Muscle of leg (tissue), 11 donors: ENCODE data around the gene CST7. TPM values are rescaled to one million over a fixed set of nuclear protein-coding genes. Genes with fewer than 3 reads are reported as not detected.

Experiments
- DNase-seq: peaks from one replicate; pipeline ENCODE4 v3.0.0; 2013
- H3K27ac ChIP-seq: one replicate; pipeline ENCODE4 v1.5.1; 2013; ENCODE audit warnings: mild to moderate bottlenecking, low read length, control low read depth
- H3K27me3 ChIP-seq: one replicate; pipeline ENCODE4 v1.6.1; 2013; ENCODE audit warnings: low read length; ENCODE audit not compliant: control insufficient read depth, insufficient read depth
- H3K36me3 ChIP-seq: one replicate; pipeline ENCODE4 v1.6.1; 2013; ENCODE audit warnings: low read length; ENCODE audit not compliant: control insufficient read depth, insufficient read depth
- H3K4me1 ChIP-seq: one replicate; pipeline ENCODE4 v1.6.1; 2013; ENCODE audit warnings: low read length; ENCODE audit not compliant: control insufficient read depth, insufficient read depth
- H3K4me3 ChIP-seq: one replicate; pipeline ENCODE4 v1.5.1; 2013; ENCODE audit warnings: low read length, control low read depth
- H3K9me3 ChIP-seq: replicated peaks from 2 replicates; pipeline ENCODE4 v1.6.1; 2013; ENCODE audit warnings: low read depth, low read length; ENCODE audit not compliant: control insufficient read depth
- WGBS: methylation state at CpG from one replicate; pipeline ENCODE4 v1.1.5; 2013; ENCODE audit warnings: missing lambda C conversion rate; ENCODE audit not compliant: insufficient coverage; 5-methylcytosine and 5-hydroxymethylcytosine counted together
- polyA plus RNA-seq, 8 donors: library from polyadenylated mRNA; unstranded; fragments of 120-200 nt; gene quantifications; one replicate each; pipeline versions ENCODE4 v1.2.1 to v1.2.3, GENCODE V29; 2013; ENCODE audit warnings: inconsistent platforms in 1 of 8, low replicate concordance in 1 of 8; ENCODE audit not compliant: insufficient read length in 8 of 8, insufficient read depth in 1 of 8
- total RNA-seq: library from RNA; stranded (reverse); fragments of 120-200 nt; gene quantifications from one replicate; pipeline ENCODE4 v1.2.4, GENCODE V29; 2013

The CST7 gene
- total and polyA plus RNA-seq, 9 donors = 0.11 to 1.1 (median 0.56) TPM

- Histone ChIP-seq H3K4me1 (peaks cover 1% of the 10 kb centered on the region), H3K36me3 (peaks cover 25% of the 10 kb centered on the region), H3K27me3 (no peaks in the 10 kb centered on the region), H3K27ac (no peak overlapping the region), H3K9me3 (no peaks in the 10 kb centered on the region), H3K4me3 (no peak overlapping the region)
- WGBS = 92% methylated on average over 15 of the region's 22 CpGs
- DNase-seq = no peak
Measured at GRCh38 chr20:24956001-24956841, 7.2 kb downstream of the CST7 start.

- no peak overlapping the region for H3K4me3 ChIP-seq
- no peaks in the 10 kb centered on the region for H3K4me1 ChIP-seq
- no peak overlapping the region for H3K27ac ChIP-seq
- WGBS = 86% methylated on average over 17 of the region's 18 CpGs
- DNase-seq = no peak
- peaks cover 36% of the 10 kb centered on the region for H3K36me3 ChIP-seq
- no peaks in the 10 kb centered on the region for H3K9me3 ChIP-seq
- H3K27me3 ChIP-seq = no peaks in the 10 kb centered on the region
Measured at GRCh38 chr20:24957326-24958016, 8.4 kb downstream of the CST7 start.

DNA sequence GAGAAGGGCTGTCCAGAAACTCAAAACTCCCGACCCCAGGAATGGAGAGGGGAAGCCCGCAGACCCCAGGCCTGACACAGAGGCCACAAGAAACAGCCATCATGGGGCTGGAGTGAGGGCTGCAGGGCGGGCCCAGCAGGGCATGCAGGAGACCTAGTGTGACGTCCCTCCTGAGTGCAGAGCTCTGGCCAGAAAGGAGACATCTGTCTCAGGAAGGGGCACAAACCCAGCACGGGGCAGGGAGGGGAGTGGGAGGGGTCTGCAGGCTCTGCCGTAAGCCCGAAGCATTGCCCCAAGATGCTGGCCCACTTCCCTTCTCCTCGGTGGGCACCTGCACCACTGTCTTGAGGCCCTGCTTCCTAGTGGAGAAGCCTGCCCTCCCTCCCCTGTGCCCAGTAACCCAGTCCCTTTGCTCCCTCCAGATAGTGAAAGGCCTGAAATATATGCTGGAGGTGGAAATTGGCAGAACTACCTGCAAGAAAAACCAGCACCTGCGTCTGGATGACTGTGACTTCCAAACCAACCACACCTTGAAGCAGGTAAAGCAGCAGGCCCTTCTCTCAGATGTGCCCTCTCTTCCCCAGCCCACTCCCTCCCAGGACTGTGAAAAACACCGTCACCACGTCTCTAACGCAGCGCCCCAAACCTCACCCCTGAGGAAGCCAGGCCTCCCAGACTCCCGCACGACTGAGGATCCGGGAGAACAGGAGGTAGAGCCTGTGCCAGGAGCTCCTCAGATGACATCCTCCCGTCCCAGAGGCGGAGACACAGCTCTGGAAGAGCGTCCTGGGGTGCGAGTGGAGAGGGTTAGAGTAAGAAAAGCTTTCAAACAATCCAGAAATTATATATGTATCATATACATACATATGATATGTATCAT, 9.7 kb downstream of the CST7 start:
- WGBS = 72% methylated on average over 12 of the region's 20 CpGs
- H3K9me3 ChIP-seq = no peaks in the 10 kb centered on the region
- no peak overlapping the region for H3K27ac ChIP-seq
- no peak overlapping the region for H3K4me3 ChIP-seq
- DNase-seq = no peak
- no peaks in the 10 kb centered on the region for H3K27me3 ChIP-seq
- H3K36me3 ChIP-seq = peaks cover 46% of the 10 kb centered on the region
- H3K4me1 ChIP-seq = peaks cover 3% of the 10 kb centered on the region

DNA sequence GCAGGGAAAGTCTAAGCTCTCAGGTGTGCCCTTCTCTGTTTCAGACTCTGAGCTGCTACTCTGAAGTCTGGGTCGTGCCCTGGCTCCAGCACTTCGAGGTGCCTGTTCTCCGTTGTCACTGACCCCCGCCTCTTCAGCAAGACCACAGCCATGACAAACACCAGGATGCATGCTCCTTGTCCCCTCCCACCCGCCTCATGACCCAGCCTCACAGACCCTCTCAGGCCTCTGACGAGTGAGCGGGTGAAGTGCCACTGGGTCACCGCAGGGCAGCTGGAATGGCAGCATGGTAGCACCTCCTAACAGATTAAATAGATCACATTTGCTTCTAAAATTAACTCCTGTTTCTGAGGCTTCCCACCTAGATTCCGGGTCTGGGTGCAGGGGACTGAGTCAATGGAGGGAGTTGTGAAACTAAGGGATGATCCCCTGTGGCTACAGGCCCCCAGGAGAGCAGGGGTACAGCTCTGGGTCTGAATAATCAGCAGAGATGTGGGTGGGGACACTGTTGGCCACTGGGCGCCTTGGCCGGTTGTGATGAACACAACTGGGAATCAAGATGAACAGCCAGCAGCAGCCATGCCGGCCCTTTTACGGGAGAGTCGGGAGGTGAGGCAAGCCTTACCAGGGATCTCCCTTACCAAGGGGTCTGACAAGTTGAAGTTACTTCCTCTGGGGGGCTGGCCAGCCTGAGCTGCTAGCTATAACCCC, 10.7 kb downstream of the CST7 start:
- WGBS = 84% methylated on average over 9 of the region's 14 CpGs
- H3K27me3 ChIP-seq = no peaks in the 10 kb centered on the region
- no peak overlapping the region for H3K27ac ChIP-seq
- H3K4me3 ChIP-seq = no peak overlapping the region
- H3K9me3 ChIP-seq = no peaks in the 10 kb centered on the region
- no peak for DNase-seq
- H3K4me1 ChIP-seq = peaks cover 13% of the 10 kb centered on the region
- peaks cover 43% of the 10 kb centered on the region for H3K36me3 ChIP-seq

GRCh38 chr20:24960302-24960801, 11.3 kb downstream of the CST7 start:
- no peak for DNase-seq
- H3K9me3 ChIP-seq = no peaks in the 10 kb centered on the region
- 86% methylated on average over 10 of the region's 10 CpGs for WGBS
- H3K36me3 ChIP-seq = peaks cover 48% of the 10 kb centered on the region
- no peak overlapping the region for H3K27ac ChIP-seq
- H3K27me3 ChIP-seq = no peaks in the 10 kb centered on the region
- peaks cover 19% of the 10 kb centered on the region for H3K4me1 ChIP-seq
- no peak overlapping the region for H3K4me3 ChIP-seq

DNA sequence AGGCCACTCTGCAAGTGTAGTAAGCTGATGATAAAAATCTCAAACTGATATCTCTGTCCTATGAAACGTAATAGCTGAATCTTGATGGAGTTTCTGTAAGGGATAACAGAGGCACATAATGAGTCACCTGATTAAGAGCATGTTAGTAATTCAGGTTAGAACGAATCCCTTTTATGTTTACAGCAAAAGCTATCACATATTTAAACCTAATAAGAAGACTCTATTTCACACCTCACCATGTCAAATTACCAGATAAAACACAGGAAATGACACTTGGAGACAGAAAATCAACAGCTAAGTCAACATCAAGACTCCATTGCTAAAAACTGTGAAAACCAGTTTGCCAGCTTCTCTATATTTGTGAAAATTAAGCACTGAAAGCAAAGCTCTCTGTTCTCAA, 11.8 kb downstream of the CST7 start:
- Histone ChIP-seq H3K36me3 (peaks cover 52% of the 10 kb centered on the region), H3K4me1 (peaks cover 24% of the 10 kb centered on the region), H3K27me3 (no peaks in the 10 kb centered on the region), H3K9me3 (no peaks in the 10 kb centered on the region), H3K4me3 (no peak overlapping the region), H3K27ac (no peak overlapping the region)
- DNase-seq = no peak
- WGBS = no CpG with 5 or more reads among the region's 2 CpGs

DNA sequence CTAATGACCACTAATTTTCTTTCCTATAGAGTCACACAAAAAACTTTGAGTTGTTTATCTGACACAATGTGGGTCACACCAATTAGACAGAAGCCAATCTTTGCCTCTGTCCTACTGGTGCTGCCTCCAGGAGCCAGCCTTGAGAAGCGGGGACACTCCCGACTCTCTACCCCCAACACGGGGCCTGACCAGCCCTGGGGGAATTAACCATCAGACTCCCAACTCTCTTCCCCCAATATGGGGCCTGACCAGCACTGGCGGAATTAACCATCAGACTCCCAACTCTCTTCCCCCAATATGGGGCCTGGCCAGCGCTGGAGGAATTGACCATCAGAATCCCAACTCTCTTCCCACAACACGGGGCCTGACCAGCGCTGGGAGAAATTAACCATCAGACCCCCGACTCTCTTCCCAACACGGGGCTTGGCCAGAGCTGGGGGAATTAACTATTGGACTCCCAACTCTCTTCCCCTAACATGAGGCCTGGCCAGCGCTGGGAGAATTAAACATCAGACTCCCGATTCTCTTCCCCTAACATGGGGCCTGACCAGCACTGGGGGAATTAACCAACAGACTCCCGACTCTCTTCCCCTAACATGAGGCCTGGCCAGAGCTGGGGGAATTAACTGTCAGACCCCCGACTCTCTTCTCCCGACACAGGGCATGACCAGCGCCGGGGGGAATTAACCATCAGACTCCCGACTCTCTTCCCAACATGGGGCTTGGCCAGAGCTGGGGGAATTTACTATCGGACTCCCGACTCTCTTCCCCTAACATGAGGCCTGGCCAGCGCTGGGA, 12.5 kb downstream of the CST7 start:
- H3K4me1 ChIP-seq = peaks cover 29% of the 10 kb centered on the region
- no peaks in the 10 kb centered on the region for H3K9me3 ChIP-seq
- peaks cover 54% of the 10 kb centered on the region for H3K36me3 ChIP-seq
- no peak overlapping the region for H3K4me3 ChIP-seq
- no peak for DNase-seq
- 87% methylated on average over 19 of the region's 20 CpGs for WGBS
- no peaks in the 10 kb centered on the region for H3K27me3 ChIP-seq
- no peak overlapping the region for H3K27ac ChIP-seq

DNA sequence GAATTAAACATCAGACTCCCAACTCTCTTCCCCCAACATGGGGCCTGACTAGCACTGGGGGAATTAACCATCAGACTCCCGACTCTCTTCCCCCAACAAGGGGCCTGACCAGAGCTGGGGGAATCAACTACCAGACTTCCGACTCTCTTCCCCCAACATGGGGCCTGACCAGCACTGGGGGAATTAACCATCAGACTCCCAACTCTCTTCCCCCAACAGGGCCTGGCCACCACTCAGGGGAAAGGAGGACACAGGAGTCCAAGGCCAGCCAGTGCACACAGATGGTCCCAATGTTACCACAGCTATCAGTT, 13.1 kb downstream of the CST7 start:
- 88% methylated on average over 1 of the region's 2 CpGs for WGBS
- Histone ChIP-seq H3K9me3 (no peaks in the 10 kb centered on the region), H3K4me1 (peaks cover 29% of the 10 kb centered on the region), H3K27me3 (no peaks in the 10 kb centered on the region), H3K36me3 (peaks cover 57% of the 10 kb centered on the region), H3K4me3 (no peak overlapping the region), H3K27ac (no peak overlapping the region)
- DNase-seq = no peak

DNA sequence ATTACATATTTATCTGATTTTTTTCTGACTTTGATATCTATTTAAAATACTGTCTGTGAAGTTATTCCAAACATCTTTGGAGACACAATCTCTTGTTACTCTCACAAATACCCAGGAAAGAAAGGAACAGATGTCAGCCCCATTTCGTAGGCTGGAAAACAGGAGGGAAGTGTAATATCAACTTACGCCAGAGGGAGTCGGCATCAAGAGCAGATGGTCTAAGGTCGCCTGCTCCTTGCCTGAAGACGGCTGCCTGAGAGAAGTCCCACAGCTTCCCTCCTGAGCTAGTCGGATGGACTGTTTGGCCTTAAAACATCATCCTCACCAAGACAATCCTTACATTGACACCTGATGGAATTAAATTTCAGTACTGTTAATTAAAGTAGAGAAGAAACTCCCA, 13.4 kb downstream of the CST7 start:
- no peak for DNase-seq
- H3K4me1 ChIP-seq = peaks cover 29% of the 10 kb centered on the region
- no peaks in the 10 kb centered on the region for H3K9me3 ChIP-seq
- H3K4me3 ChIP-seq = no peak overlapping the region
- peaks cover 61% of the 10 kb centered on the region for H3K36me3 ChIP-seq
- 92% methylated on average over 4 of the region's 6 CpGs for WGBS
- no peaks in the 10 kb centered on the region for H3K27me3 ChIP-seq
- no peak overlapping the region for H3K27ac ChIP-seq
